Parathyroid adenoma (tissue), 2 donors: Measurements from ENCODE around the gene DDX39B.

Source experiments
- H2AFZ ChIP-seq: fragments of 300-600 bp; sonication (generic); one replicate; pipeline ENCODE4 v1.7.0; 2017; ENCODE audit warnings: antibody characterized with exemption, mild to moderate bottlenecking
- H3K27ac ChIP-seq: fragments of 300-600 bp; sonication (generic); one replicate; pipeline ENCODE4 v1.7.0; 2017
- H3K27me3 ChIP-seq: fragments of 300-600 bp; sonication (generic); one replicate; pipeline ENCODE4 v1.7.0; 2017; ENCODE audit warnings: low read length; ENCODE audit not compliant: control insufficient read depth, insufficient read depth
- H3K36me3 ChIP-seq: fragments of 300-600 bp; sonication (generic); one replicate; pipeline ENCODE4 v1.7.0; 2017; ENCODE audit warnings: low read length; ENCODE audit not compliant: control insufficient read depth, insufficient read depth
- H3K4me1 ChIP-seq: fragments of 300-600 bp; sonication (generic); one replicate; pipeline ENCODE4 v1.7.0; 2017; ENCODE audit warnings: control low read depth
- H3K4me2 ChIP-seq: fragments of 300-600 bp; sonication (generic); one replicate; pipeline ENCODE4 v1.7.0; 2017; ENCODE audit warnings: low read length
- H3K4me3 ChIP-seq: fragments of 300-600 bp; sonication (generic); one replicate; pipeline ENCODE4 v1.7.0; 2017; ENCODE audit warnings: low read depth, low read length
- H3K79me2 ChIP-seq: fragments of 300-600 bp; sonication (generic); one replicate; pipeline ENCODE4 v1.7.0; 2017; ENCODE audit warnings: control low read depth
- H3K9ac ChIP-seq: fragments of 300-600 bp; sonication (generic); one replicate; pipeline ENCODE4 v1.7.0; 2017; ENCODE audit warnings: mild to moderate bottlenecking
- H3K9me3 ChIP-seq: fragments of 300-600 bp; sonication (generic); one replicate; pipeline ENCODE4 v1.7.0; 2017; ENCODE audit warnings: low read length; ENCODE audit not compliant: control insufficient read depth
- CTCF ChIP-seq: fragments of 300-600 bp; sonication (generic); IDR thresholded peaks from one replicate; pipeline ENCODE4 v1.7.0; 2017; ENCODE audit warnings: antibody characterized with exemption, mild to moderate bottlenecking
- donor health status: primary hyperparathyroidism.

DDX39B gene

DNA sequence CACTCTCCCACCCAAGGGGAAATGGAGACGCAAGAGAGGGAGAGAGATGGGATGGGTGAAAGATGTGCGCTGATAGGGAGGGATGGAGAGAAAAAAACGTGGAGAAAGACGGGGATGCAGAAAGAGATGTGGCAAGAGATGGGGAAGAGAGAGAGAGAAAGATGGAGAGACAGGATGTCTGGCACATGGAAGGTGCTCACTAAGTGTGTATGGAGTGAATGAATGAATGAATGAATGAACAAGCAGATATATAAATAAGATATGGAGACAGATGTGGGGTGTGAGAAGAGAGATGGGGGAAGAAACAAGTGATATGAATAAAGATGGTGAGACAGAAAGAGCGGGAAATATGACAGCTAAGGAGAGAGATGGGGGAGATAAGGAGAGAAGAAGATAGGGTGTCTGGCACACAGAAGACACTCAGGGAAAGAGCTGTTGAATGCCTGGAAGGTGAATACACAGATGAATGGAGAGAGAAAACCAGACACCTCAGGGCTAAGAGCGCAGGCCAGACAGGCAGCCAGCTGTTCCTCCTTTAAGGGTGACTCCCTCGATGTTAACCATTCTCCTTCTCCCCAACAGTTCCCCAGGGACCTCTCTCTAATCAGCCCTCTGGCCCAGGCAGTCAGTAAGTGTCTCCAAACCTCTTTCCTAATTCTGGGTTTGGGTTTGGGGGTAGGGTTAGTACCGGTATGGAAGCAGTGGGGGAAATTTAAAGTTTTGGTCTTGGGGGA lies 34.3 kb upstream of the DDX39B start:
- H3K4me3 ChIP-seq = peak overlapping the region; percentile 37
- H3K27me3 ChIP-seq = no peaks in the 10 kb centered on the region
- TF ChIP-seq CTCF = no peak
- no peak overlapping the region for H3K4me2 ChIP-seq
- no peak overlapping the region for H3K9ac ChIP-seq
- no peaks in the 10 kb centered on the region for H3K79me2 ChIP-seq
- H3K4me1 ChIP-seq = no peaks in the 10 kb centered on the region
- H3K27ac ChIP-seq = no peak overlapping the region
- no peaks in the 10 kb centered on the region for H3K9me3 ChIP-seq
- H2AFZ ChIP-seq = no peak overlapping the region
- H3K36me3 ChIP-seq = no peaks in the 10 kb centered on the region

- Histone ChIP-seq H3K79me2 (no peaks in the 10 kb centered on the region), H3K4me2 (no peak within 1 kb of the TSS), H3K9ac (no peak within 1 kb of the TSS), H3K36me3 (no peaks in the 10 kb centered on the region), H2AFZ (no peak within 1 kb of the TSS), H3K27me3 (no peaks in the 10 kb centered on the region), H3K4me1 (no peaks in the 10 kb centered on the region), H3K9me3 (no peaks in the 10 kb centered on the region), H3K4me3 (peak within 1 kb of the TSS; percentile 37), H3K27ac (no peak within 1 kb of the TSS)
- TF ChIP-seq CTCF = no peak
Measured at GRCh38 chr6:31575335-31575901, 33.6 kb upstream of the DDX39B start, which contains the start of gene TNF. Gene TNF (plus strand): TSS chr6:31575565. CDS start chr6:31575742, 177 bp downstream.

DNA sequence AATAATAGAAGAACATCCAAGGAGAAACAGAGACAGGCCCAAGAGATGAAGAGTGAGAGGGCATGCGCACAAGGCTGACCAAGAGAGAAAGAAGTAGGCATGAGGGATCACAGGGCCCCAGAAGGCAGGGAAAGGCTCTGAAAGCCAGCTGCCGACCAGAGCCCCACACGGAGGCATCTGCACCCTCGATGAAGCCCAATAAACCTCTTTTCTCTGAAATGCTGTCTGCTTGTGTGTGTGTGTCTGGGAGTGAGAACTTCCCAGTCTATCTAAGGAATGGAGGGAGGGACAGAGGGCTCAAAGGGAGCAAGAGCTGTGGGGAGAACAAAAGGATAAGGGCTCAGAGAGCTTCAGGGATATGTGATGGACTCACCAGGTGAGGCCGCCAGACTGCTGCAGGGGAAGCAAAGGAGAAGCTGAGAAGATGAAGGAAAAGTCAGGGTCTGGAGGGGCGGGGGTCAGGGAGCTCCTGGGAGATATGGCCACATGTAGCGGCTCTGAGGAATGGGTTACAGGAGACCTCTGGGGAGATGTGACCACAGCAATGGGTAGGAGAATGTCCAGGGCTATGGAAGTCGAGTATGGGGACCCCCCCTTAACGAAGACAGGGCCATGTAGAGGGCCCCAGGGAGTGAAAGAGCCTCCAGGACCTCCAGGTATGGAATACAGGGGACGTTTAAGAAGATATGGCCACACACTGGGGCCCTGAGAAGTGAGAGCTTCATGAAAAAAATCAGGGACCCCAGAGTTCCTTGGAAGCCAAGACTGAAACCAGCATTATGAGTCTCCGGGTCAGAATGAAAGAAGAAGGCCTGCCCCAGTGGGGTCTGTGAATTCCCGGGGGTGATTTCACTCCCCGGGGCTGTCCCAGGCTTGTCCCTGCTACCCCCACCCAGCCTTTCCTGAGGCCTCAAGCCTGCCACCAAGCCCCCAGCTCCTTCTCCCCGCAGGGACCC lies 32.6 kb upstream of the DDX39B start:
- Histone ChIP-seq H3K27ac (no peak overlapping the region), H3K9ac (no peak overlapping the region), H3K9me3 (no peaks in the 10 kb centered on the region), H3K79me2 (no peaks in the 10 kb centered on the region), H3K4me1 (no peaks in the 10 kb centered on the region), H3K27me3 (no peaks in the 10 kb centered on the region), H2AFZ (no peak overlapping the region), H3K36me3 (no peaks in the 10 kb centered on the region), H3K4me3 (no peak overlapping the region), H3K4me2 (no peak overlapping the region)
- TF ChIP-seq CTCF = no peak

GRCh38 chr6:31573239-31574105 lies 31.7 kb upstream of the DDX39B start:
- H3K4me1 ChIP-seq = no peaks in the 10 kb centered on the region
- no peak overlapping the region for H2AFZ ChIP-seq
- H3K4me3 ChIP-seq = no peak overlapping the region
- H3K9me3 ChIP-seq = no peaks in the 10 kb centered on the region
- no peaks in the 10 kb centered on the region for H3K79me2 ChIP-seq
- no peaks in the 10 kb centered on the region for H3K27me3 ChIP-seq
- no peak overlapping the region for H3K9ac ChIP-seq
- no peak for TF ChIP-seq CTCF
- no peak overlapping the region for H3K4me2 ChIP-seq
- no peak overlapping the region for H3K27ac ChIP-seq
- no peaks in the 10 kb centered on the region for H3K36me3 ChIP-seq
